Neutrophil (primary cell): ENCODE measurements around the gene GPR84.

Source experiments
- H3K27ac ChIP-seq: fragments of 200-600 bp; sonication (generic); 2 replicates; pipeline ENCODE4 v1.5.1; 2016; ENCODE audit warnings: mild to moderate bottlenecking, moderate library complexity
- H3K27me3 ChIP-seq: fragments of 200-600 bp; sonication (generic); 2 replicates; pipeline ENCODE4 v1.6.0; 2016; ENCODE audit warnings: mild to moderate bottlenecking
- H3K36me3 ChIP-seq: fragments of 200-600 bp; sonication (generic); 2 replicates; pipeline ENCODE4 v1.5.1; 2017
- H3K4me1 ChIP-seq, 2 experiments: fragments of 200-600 bp in 1 of 2; sonication (generic) in 1 of 2; 1 replicate in 1 of 2; 2 replicates in 1 of 2; pipeline versions ENCODE4 v1.5.1 to v1.6.1; 2013 to 2016; ENCODE audit warnings: low read depth in 1 of 2, low read length in 1 of 2, mild to moderate bottlenecking in 1 of 2, moderate library complexity in 1 of 2; ENCODE audit not compliant: control insufficient read depth in 1 of 2, insufficient read depth in 1 of 2
- H3K4me3 ChIP-seq, 2 experiments: fragments of 200-600 bp in 1 of 2; sonication (generic) in 1 of 2; 1 replicate in 1 of 2; 2 replicates in 1 of 2; pipeline ENCODE4 v1.5.1; 2013 to 2016; ENCODE audit warnings: low read depth in 1 of 2, low read length in 1 of 2, mild to moderate bottlenecking in 1 of 2, moderate library complexity in 1 of 2
- H3K9me3 ChIP-seq: fragments of 200-600 bp; sonication (generic); 2 replicates; pipeline ENCODE4 v1.5.1; 2016
- TF ChIP-seq, protein P1 (sequence below): fragments of 200-600 bp; sonication (generic); IDR thresholded peaks from 2 replicates; pipeline ENCODE4 v1.5.1; 2016; ENCODE audit warnings: antibody characterized with exemption

The GPR84 gene

DNA sequence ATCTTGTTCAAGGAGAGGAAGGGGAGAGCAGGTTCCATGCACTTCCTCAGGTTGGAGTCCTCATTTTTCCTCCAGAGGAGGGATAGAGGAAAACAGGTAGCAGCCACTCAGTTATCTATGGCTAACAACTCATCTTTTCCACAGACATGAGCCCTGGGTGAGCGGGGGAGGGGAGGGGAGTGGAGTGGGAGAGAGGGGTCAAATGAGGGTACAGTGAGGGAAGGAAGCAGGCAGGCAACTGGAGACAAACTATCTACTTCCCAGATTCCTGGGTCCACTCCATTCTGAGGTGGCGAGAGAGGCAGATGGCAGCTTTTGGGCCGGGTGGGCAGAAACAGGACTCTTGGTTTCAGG, 22.8 kb upstream of the GPR84 start:
- H3K36me3 ChIP-seq: no peaks in the 10 kb centered on the region
- TF ChIP-seq, protein P1, sequence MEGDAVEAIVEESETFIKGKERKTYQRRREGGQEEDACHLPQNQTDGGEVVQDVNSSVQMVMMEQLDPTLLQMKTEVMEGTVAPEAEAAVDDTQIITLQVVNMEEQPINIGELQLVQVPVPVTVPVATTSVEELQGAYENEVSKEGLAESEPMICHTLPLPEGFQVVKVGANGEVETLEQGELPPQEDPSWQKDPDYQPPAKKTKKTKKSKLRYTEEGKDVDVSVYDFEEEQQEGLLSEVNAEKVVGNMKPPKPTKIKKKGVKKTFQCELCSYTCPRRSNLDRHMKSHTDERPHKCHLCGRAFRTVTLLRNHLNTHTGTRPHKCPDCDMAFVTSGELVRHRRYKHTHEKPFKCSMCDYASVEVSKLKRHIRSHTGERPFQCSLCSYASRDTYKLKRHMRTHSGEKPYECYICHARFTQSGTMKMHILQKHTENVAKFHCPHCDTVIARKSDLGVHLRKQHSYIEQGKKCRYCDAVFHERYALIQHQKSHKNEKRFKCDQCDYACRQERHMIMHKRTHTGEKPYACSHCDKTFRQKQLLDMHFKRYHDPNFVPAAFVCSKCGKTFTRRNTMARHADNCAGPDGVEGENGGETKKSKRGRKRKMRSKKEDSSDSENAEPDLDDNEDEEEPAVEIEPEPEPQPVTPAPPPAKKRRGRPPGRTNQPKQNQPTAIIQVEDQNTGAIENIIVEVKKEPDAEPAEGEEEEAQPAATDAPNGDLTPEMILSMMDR: no peak
- peaks cover 13% of the 10 kb centered on the region for H3K27me3 ChIP-seq
- no peaks in the 10 kb centered on the region for H3K9me3 ChIP-seq
- H3K4me3 ChIP-seq: no peak overlapping the region
- peaks cover 34 to 43% of the 10 kb centered on the region in 2 experiments for H3K4me1 ChIP-seq
- H3K27ac ChIP-seq: no peak overlapping the region

GRCh38 chr12:54386403-54387113, 22.3 kb upstream of the GPR84 start:
- TF ChIP-seq, protein P1: no peak
- H3K36me3 ChIP-seq: no peaks in the 10 kb centered on the region
- H3K4me3 ChIP-seq: no peak overlapping the region
- H3K27ac ChIP-seq: no peak overlapping the region
- H3K9me3 ChIP-seq: no peaks in the 10 kb centered on the region
- peaks cover 9% of the 10 kb centered on the region for H3K27me3 ChIP-seq
- peaks cover 29 to 38% of the 10 kb centered on the region in 2 experiments for H3K4me1 ChIP-seq

DNA sequence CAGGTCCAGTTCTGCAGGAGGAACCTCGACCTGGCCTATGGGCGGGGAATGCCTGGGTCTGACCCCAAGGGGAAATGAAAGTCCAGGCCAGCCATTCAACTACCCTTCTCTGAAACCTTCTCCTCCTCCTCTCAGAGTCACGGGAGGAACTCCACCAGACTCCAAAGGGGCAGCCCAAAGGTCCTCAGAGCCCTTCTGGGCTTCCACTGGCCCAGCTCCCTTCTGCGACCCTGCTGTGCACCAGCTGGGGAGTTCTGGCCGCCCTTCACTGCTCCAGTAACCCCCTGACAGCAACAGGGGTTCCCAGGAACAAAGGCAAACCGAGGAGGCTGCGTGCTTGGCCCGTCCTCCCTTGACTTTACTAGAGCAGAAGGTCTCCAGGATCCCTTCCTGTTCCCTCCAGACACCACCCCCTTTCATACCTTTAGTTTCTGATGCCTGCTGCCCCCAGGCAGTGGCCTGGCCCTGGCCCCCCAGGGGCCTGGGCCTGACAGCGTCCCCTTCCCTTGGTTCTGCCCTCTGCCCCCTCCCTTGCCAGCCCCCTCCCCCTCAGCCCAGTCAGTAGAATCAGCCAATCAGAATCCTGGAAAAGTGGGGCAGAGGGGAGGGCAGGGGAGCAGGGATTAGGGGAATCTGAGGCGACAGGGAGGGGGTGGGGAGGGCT, 21.1 kb upstream of the GPR84 start:
- Histone ChIP-seq H3K27me3 (no peaks in the 10 kb centered on the region), H3K4me1 (peaks cover 24 to 27% of the 10 kb centered on the region in 2 experiments), H3K9me3 (no peaks in the 10 kb centered on the region), H3K4me3 (no peak overlapping the region), H3K36me3 (no peaks in the 10 kb centered on the region), H3K27ac (no peak overlapping the region)
- TF ChIP-seq, protein P1: no peak

- no peaks in the 10 kb centered on the region for H3K36me3 ChIP-seq
- H3K27ac ChIP-seq: peak within 1 kb of the TSS; percentile 47
- TF ChIP-seq, protein P1: peak; percentile 18
- H3K4me3 ChIP-seq: no peak within 1 kb of the TSS
- no peaks in the 10 kb centered on the region for H3K9me3 ChIP-seq
- H3K4me1 ChIP-seq: peaks cover 25 to 27% of the 10 kb centered on the region in 2 experiments
- no peaks in the 10 kb centered on the region for H3K27me3 ChIP-seq
Observed at GRCh38 chr12:54384591-54385041, 20.3 kb upstream of the GPR84 start, which contains the start of gene ZNF385A. Gene ZNF385A (minus strand): TSS chr12:54384733. CDS start chr12:54384514, 219 bp downstream.

DNA sequence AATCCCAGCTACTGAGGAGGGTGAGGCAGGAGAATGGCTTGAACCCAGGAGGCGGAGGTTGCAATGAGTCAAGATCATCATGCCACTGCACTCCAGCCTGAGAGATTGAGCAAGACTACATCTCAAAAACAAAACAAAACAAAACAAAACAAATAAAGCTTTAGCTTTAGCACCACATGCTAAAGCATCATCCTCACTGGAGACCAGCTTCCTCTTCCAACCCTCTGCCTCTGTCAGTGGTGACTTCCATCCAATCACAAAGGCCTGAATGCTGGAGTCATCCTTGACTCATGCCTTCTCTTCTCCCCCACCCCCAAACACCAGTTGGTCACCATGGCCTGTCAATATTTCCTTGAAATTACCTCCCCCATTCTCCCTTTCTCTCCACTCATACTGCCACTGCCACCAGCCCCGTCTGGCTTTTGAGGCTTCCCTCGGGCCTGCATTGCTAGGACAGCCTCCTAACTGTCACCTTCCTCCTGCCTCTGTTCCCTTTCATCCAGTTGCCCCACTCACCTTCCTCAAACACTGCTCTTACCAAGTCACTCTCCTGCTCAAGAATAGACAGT, 18.8 kb upstream of the GPR84 start:
- Histone ChIP-seq H3K4me1 (peaks cover 31% of the 10 kb centered on the region in 2 experiments), H3K27me3 (no peaks in the 10 kb centered on the region), H3K27ac (peak overlapping the region; percentile 47), H3K9me3 (no peaks in the 10 kb centered on the region), H3K4me3 (no peak overlapping the region), H3K36me3 (no peaks in the 10 kb centered on the region)
- TF ChIP-seq, protein P1: no peak
